Renal cortex interstitium (tissue), 11 donors: ENCODE measurements around the gene JAKMIP1. TPM values are rescaled to one million over a fixed set of nuclear protein-coding genes. Genes with fewer than 3 reads are reported as not detected.
A peak's percentile ranks its signal among the peaks of the same experiment; 100 is the strongest.
"Not testable (repeated sequence)": the region's sequence is repeated elsewhere in the genome, so short reads cannot be mapped to it uniquely, and the experiment has no call there.

Source experiments
- DNase-seq, 11 donors: peaks; one replicate each; pipeline ENCODE4 v3.0.0-alpha.2; 2013; ENCODE audit warnings: low read depth in 9 of 11, low spot score in 4 of 11; ENCODE audit errors: extremely low read depth in 1 of 11
- polyA plus RNA-seq, 3 donors: library from polyadenylated mRNA; unstranded; fragments of 120-200 nt; gene quantifications; one replicate each; pipeline ENCODE4 v1.2.1, GENCODE V29; 2013; ENCODE audit not compliant: insufficient read length in 3 of 3

The JAKMIP1 gene
- polyA plus RNA-seq, 3 donors, result 0.09 to 0.14 TPM; not detected in 1

DNA sequence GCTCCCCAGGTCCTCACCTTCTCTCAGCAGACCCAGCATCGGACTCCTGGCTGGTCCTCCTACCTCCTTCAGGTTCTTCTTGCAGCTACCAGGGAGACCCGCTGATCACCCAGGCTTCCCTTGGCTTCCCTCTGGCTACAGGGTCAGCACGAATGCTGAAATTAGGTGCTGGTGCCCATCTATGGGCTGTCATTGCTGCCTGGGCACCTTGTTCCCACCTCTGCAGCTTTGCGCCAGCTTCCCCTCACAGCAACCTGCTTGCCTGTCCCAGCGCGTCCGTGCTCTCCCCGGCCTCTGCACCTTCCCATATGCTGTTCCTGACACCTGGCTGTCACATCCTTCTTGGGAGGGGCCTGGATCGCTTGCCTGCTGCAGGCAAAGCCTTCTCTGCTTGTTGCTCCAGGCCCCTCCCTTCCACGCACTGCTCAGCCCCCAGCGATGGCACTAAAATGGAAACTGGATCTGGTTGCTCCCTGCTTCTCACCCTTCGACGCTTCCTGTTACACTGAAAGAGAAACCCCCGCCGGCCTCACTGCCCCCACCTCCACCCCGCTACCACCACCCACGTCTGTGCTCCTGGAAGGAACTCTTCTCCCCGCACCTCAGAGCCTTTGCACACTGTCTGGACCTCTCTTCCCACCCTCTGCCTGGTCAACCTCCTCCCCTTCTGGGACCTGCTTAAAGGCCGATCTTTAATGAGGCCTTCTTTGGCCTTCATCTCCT, 204.3 kb downstream of the JAKMIP1 start:
- no peak for DNase-seq

DNA sequence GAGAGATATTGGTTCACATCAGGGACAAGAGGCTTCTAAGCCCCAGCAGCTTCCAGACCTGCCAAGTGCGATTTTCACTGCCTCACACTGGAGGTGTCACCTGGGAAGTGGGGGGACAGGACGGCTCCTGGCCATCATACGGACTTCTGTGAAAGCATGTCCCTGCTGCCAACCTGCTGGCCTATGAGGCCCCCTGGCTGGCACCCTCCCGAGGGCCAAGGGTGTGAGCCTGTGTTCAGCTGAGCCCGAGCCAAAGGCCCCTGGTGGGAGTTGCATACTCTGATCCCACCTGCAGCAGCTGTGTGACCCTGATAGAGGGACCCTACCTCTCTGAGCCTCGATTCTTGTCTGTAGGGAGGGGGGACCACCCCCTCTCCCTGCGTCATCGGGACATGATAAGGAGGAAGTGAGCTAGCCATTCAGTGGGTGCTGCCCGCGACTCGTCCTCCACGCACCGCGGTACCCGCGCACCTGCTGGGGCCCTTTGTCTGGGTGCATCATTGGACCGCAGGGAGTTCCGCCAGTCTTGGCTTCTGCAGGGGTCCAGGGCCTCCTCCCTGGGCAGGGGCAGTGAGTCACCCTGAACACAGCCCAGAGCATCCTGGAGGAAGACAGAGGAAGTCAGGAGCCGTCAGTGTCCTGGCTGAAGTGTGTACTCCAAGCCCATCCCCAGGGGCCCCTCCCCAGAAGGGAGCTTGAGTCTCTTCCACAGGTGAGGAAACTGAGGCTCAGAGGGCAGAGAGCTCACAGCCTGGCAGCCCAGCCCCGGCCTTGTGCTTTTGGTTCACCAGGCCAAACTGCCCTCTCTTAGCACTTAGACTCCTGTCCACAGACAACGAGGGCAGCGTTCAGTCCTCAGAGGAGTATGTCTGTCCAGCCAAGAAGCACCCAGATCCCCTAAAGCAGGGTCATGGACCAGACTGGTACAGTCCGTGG, 206.2 kb downstream of the JAKMIP1 start:
- no peak for DNase-seq

DNA sequence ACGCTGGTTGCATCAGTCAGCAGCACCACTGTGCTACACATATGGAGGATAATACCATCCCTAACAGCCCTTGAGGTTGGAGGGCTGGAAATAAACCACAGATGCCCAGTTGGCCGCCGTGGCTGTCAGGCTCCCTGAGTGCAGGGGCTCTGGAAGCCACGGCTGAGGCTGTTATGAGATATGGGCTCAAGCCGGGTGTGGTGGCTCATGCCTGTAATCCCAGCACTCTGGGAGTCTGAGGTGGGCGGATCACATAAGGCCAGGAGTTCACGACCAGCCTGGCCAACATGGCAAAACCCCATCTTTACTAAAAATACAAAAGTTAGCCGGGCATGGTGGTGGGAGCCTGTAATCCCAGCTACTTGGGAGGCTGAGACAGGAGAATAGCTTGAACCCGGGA, 207.0 kb downstream of the JAKMIP1 start:
- DNase-seq, result not testable (repeated sequence)

DNA sequence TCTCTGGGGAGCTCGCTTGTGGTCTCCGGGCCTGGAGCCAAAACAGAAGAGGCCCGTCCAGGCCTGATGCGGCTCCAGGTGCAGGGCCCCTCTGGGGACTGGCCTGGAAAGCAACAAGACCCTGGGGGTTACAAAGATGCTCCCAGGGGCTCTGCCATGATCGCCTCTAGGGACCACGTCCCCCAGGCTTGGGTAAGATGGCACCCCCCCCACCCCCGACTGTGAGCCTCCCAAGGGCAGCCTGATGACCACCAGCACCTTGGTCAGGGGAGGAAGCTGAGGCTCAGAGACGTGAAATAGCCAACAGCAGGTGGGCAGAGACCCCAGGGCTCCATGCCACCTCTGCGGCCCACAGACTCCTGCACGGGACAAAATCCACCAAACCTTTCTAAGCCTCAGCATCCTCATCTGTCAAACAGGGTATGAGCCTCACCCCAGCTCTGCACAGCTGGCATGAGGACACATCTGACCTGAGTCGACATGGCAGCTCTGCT, 207.5 kb downstream of the JAKMIP1 start:
- DNase-seq, result no peak

DNA sequence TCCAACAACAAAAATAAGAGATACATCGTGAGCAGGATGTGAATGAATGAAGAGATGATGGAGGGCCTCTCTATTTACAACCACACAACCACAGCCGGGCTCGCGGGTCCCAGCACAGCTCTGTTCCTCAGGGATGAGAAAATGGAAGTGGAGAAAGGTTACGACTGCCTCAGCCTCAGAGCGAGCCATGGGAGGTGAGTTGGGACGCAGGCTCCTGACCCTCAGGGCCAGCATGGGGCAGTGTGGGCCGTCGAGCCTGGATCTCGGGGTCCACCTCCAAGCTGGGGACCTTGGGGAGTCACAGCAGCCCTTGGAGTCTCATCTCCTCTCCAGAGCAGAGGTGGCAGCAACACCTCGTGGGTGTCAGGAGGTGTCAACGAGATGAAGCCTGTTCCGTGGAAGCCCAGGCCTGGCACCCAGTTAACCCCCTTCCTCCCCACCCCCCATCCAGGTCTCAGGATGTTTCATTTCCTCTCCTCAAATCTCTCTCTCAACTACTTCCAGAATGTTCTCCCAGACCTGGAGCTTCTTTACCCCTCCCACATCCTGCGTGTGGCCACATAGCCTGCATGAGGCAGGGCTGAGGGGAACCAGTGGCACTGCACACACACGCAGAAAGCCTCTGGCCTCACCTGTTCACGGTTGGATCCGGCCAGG, 208.1 kb downstream of the JAKMIP1 start:
- DNase-seq, result no peak

DNA sequence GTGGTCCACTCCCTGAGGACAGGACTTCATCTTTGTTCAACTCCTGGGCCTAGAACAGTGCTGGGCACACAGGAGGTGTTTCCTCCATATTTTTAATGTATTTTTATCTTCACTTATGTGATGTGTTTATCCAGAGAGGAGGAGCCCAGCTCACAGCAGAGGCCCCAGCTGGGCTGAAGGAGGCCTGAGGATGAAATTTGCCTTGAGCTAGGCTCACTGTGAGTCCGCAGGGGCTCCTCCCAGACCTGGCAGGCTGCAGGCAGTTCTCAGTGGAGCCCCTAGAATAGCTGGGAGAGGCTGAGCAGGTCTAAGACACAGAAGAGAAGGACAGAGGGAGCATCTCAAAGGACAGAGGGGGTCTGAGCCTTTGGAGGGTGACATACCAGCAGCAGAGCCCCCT, 208.9 kb downstream of the JAKMIP1 start:
- no peak for DNase-seq

DNA sequence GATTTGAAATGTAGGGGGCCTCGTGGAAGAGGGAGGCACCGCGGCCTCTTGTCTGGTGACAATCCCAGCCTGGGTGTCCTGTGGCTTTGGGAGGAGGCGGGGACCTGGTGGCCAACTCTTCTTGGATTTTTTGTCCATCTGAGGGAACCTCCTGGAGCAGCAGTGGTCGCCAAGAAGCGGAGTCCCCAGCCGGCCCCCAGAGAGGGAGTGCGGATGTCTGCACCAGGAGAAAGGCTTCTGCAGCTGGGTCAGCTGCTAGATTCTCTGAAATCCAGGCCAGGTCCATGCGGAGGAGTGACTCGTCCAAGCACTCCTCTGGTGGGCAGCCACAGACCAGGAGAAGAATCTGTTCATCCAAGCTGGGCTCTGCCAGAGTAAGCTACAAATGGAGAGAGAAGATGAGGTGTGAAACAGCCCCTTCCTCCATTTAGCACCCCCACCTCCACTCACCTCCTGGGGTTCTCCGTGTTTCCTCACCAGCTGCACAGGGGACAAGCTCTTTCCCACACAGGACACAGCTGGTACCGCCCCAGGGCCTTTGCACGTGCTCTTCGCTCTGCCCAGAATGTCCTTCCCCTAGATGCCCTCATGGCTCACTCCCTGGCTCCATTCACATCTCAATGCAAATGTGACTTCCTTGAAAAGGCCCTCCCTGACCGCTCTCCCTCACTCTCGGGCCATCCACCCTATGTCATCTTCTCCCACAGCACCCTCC, 209.7 kb downstream of the JAKMIP1 start:
- DNase-seq, result no peak

DNA sequence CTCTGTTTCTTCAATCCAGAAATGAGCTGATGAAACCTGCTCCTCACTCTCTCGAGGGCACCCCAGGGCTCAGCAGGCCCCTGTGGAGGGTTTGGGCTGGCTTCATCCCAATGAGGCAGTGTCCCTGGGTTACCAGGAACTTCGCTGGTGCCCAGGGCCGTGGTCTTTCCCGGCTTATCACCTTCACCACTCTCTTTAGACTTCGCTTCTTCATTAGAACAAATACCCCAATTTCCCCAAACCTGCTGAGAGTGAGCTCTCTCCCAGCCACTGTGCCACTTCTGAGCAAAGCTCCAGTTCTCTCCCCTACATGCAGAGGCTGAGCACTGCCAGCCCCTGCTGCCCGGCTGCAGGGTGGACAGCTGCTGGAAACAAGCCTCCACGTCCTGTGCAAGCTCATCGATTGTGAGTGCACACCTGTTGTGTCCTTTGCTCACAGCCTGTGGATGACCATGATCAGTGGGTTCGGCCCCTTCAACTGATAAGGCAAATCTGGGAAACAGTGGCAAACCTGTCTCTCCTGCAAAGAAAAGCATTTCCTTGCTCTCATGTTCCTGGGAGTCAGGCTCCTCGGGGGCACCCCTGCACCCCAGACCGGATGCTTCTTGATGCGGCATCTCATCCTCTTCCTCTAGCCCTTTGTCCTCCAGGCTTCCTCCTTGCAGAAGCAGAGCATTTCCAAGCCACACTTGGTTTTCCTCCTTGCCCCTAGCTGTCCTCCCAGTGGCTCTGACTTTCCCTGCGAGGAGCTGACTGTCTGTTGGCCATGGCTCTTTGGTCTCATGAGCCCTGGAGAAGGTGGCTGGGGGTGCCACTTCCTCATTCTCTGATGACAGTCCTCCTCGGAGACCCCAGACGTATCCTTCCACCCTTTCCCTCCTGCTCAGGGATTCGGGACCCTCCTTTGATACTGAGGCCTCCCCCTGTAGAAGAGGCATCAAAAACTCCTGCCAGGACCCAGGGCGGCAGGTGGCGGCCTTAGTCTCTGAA, 210.8 kb downstream of the JAKMIP1 start:
- DNase-seq, result no peak

DNA sequence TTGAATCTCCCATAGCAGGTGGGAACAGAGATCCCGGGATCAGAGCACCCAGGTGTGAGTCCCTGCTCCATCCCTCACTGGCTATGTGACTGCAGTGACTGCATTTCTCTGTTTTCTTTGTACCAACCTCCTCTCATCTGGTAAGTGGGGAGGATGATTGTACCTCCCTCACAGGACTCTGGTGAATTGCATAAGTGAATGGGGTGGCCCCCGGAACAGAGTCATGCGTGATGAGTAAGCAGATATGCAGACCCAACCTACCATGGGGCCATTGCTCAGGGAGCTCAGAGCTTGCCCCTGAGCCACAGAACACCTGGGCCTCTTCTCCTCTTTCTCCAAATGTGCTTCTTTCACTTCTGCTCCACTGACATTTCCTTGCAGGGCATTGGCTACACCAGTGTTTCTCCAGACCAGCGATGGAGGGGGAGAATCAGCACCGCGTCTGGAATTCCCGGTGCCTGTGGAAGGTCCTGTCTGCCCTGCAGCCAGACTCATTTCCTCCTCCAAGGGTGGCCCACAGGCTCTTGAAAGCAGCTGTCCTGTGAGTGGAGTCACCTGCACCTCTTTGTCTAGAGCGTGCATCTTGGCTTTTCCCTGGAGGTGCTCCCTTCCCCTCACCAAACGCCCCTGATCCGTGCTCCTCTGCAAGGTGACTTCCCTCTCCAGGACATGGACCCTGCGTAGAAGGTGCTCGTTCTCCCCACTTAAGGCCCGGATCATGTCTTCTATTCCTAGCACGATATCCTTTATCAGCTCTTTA, 212.1 kb downstream of the JAKMIP1 start:
- no peak for DNase-seq

DNA sequence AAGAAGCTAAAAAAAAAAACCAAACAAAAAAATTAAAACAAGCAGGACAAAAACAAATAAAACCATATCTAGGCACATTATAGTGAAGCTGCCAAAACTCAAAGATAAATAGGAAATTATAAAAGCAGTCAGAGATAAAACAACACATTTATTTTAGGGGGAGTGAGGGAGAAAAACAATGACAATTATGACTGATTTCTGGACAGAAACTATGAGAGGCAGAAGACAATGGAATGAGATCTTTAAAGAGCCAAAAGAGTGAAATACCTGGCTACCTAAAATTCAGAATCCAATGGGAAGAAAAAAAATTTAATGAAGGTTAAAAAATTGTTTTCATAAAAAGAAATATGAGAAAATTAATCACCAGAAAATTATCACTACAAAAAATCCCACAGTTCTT, 215.5 kb downstream of the JAKMIP1 start:
- no peak for DNase-seq

DNA sequence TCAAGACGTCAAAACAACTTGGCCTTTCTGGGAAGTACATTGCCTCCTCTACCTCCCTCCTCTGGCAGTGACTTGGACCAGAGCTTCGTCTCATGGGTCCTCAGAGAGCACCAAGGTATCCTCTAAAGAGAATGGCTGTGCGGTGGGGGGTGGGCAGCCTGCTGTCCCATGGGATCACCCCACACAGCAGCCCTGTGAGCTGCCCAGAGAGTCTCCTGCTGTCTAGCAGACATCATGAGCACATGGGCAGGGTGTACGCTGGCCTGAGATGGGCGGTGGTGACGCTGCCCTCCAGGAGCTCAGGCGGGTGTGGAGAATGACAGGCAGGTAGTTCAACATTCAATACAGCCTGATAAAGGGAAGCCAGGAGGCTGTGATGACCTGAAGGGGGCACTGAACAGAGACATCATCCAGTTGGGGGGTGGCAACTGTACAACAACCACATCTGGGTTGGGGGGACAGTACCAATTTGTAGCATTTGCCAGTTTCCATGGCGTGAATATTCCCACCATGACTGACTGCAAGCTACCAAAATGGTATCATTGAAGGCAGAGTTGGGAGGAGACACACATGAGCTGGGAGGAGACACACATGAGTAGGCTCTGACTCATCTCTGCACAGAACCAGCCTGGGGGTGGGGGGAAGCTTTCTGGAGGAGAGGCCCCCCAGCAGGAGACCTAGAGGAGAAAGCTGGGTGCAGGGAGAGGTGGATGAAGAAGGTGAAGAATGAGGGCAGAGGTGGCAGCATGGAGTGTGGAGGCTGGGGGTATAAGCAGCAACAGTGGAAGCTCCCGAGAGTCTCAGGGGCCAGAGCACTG, 218.0 kb downstream of the JAKMIP1 start:
- DNase-seq, result no peak

DNA sequence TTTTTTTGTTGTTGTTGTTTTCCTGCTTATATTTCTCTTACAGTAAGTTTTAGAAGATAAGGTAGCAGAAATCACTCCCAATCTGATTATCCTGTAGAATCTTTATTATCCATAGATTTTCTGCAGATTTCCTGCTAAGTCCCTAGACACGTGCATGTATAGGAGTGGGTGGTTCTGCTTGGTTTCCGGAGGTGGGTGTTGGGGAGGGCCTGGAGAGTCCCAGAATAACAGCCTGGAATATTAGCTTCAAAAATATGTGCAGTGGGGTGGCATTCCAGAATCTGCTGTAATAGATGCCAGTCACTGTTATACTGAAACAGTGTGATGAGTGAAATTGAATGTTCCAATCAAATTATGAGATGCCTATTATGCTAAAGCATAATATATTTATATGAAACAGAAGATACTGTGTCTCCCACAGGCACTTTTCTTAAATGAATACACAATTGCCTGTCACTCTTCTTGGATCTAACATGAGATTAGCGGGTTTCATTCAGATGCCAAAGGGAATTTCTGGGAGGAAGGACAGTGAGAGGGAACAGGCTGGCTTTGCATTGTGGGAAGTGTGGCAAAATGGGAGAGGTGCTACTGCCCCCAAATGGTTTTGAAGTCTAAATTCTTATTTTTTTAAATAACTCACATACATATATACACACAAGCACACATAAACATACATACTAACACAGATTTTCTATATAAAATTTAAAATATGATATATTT, 219.8 kb downstream of the JAKMIP1 start:
- DNase-seq, result no peak

DNA sequence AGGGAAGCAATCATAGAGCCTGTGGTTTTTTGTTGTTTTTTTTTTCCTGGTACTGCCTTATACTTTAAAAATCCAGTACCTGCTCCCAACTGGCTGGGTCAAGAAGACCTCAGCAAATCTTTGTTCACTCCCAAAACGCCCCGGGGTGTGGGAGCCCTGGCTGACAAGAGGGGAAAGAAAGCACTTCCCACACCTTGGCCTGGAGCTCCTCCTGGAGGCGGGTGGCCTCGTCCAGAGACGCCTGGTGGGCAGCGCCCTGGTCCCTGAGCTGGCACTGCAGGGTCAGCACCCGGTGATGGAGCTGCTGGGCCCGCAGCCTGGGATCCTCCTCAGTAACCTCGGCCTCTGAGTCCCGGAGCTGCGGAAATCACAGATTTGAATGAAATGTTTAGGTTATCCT, 220.4 kb downstream of the JAKMIP1 start:
- DNase-seq, result peak in 1 of 11 donors; percentile 6

DNA sequence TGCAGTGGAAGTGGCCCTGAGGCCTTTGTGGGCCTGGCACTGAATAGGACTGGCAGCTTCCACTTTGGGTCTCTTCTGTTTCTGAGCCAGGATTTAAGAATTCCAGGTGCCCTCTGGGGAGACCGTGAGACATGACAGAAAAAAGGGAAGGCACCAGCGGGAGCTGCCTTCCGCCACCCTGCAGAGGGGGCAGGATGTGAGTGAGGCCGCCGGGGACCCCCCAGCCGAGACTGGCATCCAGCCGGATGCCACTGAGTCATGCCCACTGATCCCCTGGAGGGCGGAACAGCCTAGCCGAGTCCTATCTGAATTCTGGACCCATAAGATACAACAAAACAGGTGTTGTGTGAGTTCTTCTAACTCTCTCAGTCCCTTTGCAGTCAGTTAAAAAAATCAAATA, 223.4 kb downstream of the JAKMIP1 start:
- DNase-seq, result no peak

DNA sequence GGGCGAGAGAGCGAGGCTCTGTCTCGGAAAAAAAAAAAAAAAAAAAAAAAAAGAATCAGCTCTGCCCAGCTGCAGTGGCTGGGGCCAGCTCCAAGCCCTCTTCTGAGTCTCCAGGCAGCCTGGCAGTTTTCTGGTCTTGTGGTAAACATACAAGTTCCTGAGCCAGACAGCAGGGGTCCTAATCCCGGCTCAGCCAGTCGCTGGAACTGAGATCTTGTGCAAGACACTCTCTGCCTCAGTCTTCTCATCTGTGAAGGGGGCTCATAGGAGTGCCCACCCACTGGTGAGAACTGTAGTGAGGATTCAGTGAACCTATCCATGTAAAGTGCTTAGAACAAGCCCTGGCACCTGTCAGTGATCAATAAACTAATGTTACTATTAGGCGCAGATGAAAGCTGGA, 223.9 kb downstream of the JAKMIP1 start:
- no peak for DNase-seq
